ENCODE results near the gene TMEM53.

DNA sequence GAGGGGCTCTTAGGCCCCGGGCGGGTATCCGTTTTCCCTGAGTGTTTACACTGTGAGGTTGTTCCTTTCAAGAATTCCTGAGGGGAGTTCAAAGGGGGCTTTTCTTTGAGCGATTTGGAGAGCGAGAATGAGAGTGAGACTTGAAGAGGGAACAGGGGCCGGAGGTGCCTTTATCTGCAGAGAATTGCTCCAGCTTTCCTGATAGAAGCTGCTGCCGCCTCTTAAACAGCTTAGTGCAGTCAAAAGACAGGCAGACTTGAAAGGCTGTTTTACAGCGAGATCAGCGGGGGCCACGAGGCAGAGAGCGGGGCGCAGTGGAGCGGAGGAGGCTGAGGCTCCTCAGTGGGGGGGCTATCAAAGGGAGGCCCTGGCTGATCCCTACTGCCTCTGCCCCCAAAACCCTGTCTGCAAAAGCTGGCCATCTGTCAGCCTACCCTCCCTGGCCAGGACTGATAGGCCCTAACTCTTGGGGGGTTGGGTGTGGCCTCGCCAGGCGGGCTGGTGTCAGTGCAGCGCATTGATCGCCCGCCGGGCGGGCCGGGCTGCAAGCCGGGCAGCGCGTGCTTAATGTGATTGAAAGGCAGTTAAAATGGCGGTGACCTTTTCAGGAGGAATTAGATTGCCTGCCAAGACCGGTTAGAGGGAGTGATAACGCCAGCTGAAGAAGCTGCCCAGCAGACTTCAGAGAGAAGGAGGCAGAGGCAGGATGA, 36.4 kb downstream of the TMEM53 start:
- TF ChIP-seq, protein P1, sequence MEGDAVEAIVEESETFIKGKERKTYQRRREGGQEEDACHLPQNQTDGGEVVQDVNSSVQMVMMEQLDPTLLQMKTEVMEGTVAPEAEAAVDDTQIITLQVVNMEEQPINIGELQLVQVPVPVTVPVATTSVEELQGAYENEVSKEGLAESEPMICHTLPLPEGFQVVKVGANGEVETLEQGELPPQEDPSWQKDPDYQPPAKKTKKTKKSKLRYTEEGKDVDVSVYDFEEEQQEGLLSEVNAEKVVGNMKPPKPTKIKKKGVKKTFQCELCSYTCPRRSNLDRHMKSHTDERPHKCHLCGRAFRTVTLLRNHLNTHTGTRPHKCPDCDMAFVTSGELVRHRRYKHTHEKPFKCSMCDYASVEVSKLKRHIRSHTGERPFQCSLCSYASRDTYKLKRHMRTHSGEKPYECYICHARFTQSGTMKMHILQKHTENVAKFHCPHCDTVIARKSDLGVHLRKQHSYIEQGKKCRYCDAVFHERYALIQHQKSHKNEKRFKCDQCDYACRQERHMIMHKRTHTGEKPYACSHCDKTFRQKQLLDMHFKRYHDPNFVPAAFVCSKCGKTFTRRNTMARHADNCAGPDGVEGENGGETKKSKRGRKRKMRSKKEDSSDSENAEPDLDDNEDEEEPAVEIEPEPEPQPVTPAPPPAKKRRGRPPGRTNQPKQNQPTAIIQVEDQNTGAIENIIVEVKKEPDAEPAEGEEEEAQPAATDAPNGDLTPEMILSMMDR (conservative IDR thresholded peaks at IDR 0.05 in 1 of 2, IDR thresholded peaks at IDR 0.05 in 1 of 2; ENCODE audit: low read depth in 1 of 2, low read length in 2 of 2): no peak
- no peak for TF ChIP-seq EZH2 (IDR thresholded peaks at IDR 0.05; ENCODE audit: low read length, missing control alignments)
